Tibial nerve (tissue), 4 donors: ENCODE measurements around the gene THY1. TPM values are rescaled to one million over a fixed set of nuclear protein-coding genes. Genes with fewer than 3 reads are reported as not detected.

Experiments used
- DNase-seq, 2 donors: peaks; one replicate each; pipeline ENCODE4 v3.0.0-alpha.2; 2019; ENCODE audit warnings: low spot score in 2 of 2
- H3K27ac ChIP-seq, 4 donors: fragments of 200-600 bp; sonication (generic) in 3 of 4; one replicate each; pipeline ENCODE4 v1.5.1; 2017 to 2019; ENCODE audit warnings: mild to moderate bottlenecking in 1 of 4
- H3K27me3 ChIP-seq, 2 donors: fragments of 200-600 bp; sonication (generic) in 1 of 2; one replicate each; pipeline versions ENCODE4 v1.5.1 to v1.6.0; 2017 to 2019
- H3K36me3 ChIP-seq, 3 donors: fragments of 200-600 bp; sonication (generic); one replicate each; pipeline ENCODE4 v1.5.1; 2018 to 2019
- H3K4me1 ChIP-seq, 4 donors: fragments of 200-600 bp; sonication (generic) in 3 of 4; one replicate each; pipeline ENCODE4 v1.5.1; 2017 to 2019
- H3K4me3 ChIP-seq, 4 donors: fragments of 200-600 bp; sonication (generic) in 3 of 4; one replicate each; pipeline ENCODE4 v1.5.1; 2017 to 2019; ENCODE audit warnings: mild to moderate bottlenecking in 1 of 4, moderate library complexity in 1 of 4
- H3K9me3 ChIP-seq, 4 donors: fragments of 200-600 bp; sonication (generic) in 3 of 4; one replicate each; pipeline ENCODE4 v1.5.1; 2017 to 2019
- EP300 ChIP-seq, 2 donors: sonication (generic); formaldehyde crosslinking; IDR thresholded peaks; one replicate each; pipeline ENCODE4 v1.6.1; 2017; ENCODE audit warnings: antibody characterized with exemption in 2 of 2, mild to moderate bottlenecking in 1 of 2
- POLR2A ChIP-seq, 2 donors: fragments of 450-650 bp; IDR thresholded peaks; one replicate each; pipeline ENCODE4 v1.6.1; 2017; ENCODE audit warnings: antibody characterized with exemption in 2 of 2, mild to moderate bottlenecking in 2 of 2, moderate library complexity in 2 of 2
- WGBS, 2 donors: methylation state at CpG; one replicate each; pipeline ENCODE4 v1.1.5; 2018; 5-methylcytosine and 5-hydroxymethylcytosine counted together
- total RNA-seq, 4 donors: library from RNA; depleted of rRNA; stranded (reverse); fragments of >200 nt; gene quantifications; one replicate each; pipeline ENCODE4 v1.1.0, GENCODE V29; 2016
- TF ChIP-seq, protein P1 (sequence below), 5 experiments: fragments of 200-600 bp in 3 of 5; fragments of 450-650 bp in 2 of 5; sonication (generic) in 3 of 5; IDR thresholded peaks; one replicate each; pipeline ENCODE4 v1.5.1; 2016 to 2019; ENCODE audit warnings: antibody characterized with exemption in 5 of 5, mild to moderate bottlenecking in 3 of 5, moderate library complexity in 2 of 5

Gene THY1
- total RNA-seq, 4 donors from 2014 or later = 0.63 to 12.9 (median 11.1) TPM; not detected in 1

DNA sequence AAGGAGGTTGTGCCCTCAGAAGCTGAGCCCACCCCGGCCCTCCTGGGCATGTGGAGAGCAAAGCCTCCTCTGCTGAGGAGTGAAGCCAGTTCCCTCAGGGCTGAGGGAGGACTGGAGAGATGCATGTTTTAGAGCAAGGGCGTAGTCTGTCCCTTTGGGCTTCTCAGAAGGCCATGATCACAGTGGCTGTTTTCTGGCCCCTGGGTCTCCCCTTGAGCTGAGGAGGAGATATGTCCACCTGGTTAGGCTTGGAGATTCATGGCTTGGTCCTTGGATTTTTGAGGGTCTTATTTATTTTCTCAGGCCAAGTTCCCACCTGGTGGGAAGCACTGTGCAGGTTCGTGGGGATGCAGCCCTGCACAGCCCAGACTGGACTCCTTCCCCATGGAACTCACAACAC is 46.5 kb upstream of the THY1 start:
- no peak for DNase-seq
- no peak for TF ChIP-seq POLR2A (IDR thresholded peaks at IDR 0.05)
- TF ChIP-seq EP300 (IDR thresholded peaks at IDR 0.05) = no peak
- TF ChIP-seq, protein P1, sequence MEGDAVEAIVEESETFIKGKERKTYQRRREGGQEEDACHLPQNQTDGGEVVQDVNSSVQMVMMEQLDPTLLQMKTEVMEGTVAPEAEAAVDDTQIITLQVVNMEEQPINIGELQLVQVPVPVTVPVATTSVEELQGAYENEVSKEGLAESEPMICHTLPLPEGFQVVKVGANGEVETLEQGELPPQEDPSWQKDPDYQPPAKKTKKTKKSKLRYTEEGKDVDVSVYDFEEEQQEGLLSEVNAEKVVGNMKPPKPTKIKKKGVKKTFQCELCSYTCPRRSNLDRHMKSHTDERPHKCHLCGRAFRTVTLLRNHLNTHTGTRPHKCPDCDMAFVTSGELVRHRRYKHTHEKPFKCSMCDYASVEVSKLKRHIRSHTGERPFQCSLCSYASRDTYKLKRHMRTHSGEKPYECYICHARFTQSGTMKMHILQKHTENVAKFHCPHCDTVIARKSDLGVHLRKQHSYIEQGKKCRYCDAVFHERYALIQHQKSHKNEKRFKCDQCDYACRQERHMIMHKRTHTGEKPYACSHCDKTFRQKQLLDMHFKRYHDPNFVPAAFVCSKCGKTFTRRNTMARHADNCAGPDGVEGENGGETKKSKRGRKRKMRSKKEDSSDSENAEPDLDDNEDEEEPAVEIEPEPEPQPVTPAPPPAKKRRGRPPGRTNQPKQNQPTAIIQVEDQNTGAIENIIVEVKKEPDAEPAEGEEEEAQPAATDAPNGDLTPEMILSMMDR (IDR thresholded peaks at IDR 0.05) = no peak
- no peaks in the 10 kb centered on the region for H3K36me3 ChIP-seq

DNA sequence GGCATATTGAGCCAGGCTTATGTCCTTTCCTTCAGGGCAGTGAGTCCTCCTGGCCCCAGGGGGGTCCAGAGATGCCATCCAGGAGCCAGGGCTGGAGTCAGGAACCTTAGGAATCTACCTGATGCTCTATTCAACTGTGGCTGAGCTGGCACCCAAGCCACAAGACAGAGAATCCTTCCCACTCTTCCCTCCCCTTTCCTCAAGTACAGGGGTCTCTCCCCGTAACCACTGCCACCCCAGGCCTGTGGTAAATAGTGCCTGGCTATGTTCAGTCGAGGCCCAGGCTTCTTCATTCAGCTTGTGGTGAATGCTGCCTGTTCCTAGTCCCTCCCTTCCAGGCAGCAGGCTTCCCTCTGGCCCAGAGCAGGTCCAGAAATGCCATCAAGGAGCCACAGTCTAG is 45.5 kb upstream of the THY1 start:
- Histone ChIP-seq H3K9me3 (peaks cover 0 to 36% (median 0%) of the 10 kb centered on the region in 4 donors), H3K27ac (no peak overlapping the region), H3K36me3 (no peaks in the 10 kb centered on the region), H3K27me3 (no peaks in the 10 kb centered on the region), H3K4me3 (no peak overlapping the region), H3K4me1 (peaks cover 0 to 7% (median 0%) of the 10 kb centered on the region in 4 donors)
- DNase-seq = no peak
- WGBS, 2 donors = 74 to 77% methylated on average over 2 of the region's 2 CpGs
- TF ChIP-seq POLR2A (IDR thresholded peaks at IDR 0.05) (no peak), EP300 (IDR thresholded peaks at IDR 0.05) (no peak)
- TF ChIP-seq, protein P1 (IDR thresholded peaks at IDR 0.05) = no peak

More for the DNA sequence above, 46.5 kb upstream of the THY1 start:
- Histone ChIP-seq H3K9me3 (peaks cover 0 to 34% (median 0%) of the 10 kb centered on the region in 4 donors), H3K4me3 (no peak overlapping the region), H3K4me1 (peaks cover 0 to 9% (median 0%) of the 10 kb centered on the region in 4 donors), H3K27me3 (no peaks in the 10 kb centered on the region), H3K27ac (no peak overlapping the region)
- 82 to 88% methylated on average over 3 of the region's 3 CpGs for WGBS, 2 donors

DNA sequence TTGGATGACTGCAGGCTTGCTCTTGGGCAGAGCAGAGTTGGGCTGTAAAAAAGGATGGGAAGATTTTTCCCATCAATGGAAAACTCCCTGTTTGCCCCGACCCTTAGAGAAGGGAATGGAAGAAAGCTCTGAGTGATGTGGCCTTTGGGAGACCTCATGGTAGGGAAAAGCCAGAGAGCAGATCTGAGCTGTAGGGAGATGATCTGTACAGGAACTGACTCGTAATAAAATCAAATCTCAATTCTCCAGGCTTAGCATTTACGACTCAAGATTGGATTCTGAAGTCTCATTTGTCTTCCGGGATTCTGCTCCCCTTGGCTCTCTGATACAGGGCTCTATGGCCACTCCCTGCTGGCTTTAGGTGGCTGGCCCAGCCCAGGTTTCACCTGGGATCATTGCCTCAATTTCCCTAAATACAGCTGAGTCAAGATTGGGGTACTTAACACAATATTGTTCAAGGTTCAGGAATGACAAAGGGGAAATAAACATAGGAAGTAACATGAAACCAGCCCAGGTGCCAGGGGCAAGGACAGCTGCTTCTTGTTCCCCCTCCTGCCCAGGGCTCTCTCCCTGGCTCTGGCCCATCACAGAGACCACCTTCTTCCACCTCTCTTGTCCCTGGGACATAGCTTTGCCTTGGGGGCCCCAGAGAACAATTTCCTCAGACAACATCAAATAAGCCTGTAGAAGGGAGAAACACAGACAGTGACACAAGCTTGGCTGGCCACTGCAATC is 38.4 kb upstream of the THY1 start:
- H3K27ac ChIP-seq = peak overlapping the region in 2 of 4 donors; percentile 52 to 53
- peaks cover 0 to 22% (median 0%) of the 10 kb centered on the region in 4 donors for H3K4me1 ChIP-seq
- WGBS, 2 donors = 32 to 42% methylated on average over 4 of the region's 4 CpGs
- no peaks in the 10 kb centered on the region for H3K36me3 ChIP-seq
- no peak overlapping the region for H3K4me3 ChIP-seq
- no peak for DNase-seq
- TF ChIP-seq POLR2A (IDR thresholded peaks at IDR 0.05) (no peak), EP300 (IDR thresholded peaks at IDR 0.05) (no peak)
- TF ChIP-seq, protein P1 (IDR thresholded peaks at IDR 0.05) = no peak
- no peaks in the 10 kb centered on the region for H3K27me3 ChIP-seq
- peaks cover 0 to 11% (median 0%) of the 10 kb centered on the region in 4 donors for H3K9me3 ChIP-seq

DNA sequence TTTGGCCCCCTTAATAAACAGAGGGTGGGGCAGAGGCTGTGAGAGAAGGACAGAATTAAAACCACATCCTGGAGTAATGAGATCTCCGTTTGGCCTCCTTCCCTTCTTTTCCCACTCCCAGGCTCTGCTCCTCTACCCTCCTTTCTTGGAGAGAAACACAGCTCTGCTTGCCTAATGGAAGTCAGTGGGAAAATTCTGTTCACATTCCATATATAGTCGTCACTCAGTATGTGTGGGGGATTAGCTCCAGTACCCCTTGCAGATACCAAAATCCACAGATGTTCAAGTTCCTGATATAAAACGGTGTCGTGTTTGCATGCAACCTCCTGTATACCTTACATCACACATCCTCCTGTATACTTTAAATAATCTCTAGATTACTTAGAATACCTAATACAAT is 37.6 kb upstream of the THY1 start:
- Histone ChIP-seq H3K27ac (peak overlapping the region in 2 of 4 donors; percentile 38 to 62), H3K27me3 (no peaks in the 10 kb centered on the region), H3K9me3 (peaks cover 0 to 5% (median 0%) of the 10 kb centered on the region in 4 donors), H3K4me3 (no peak overlapping the region), H3K4me1 (peaks cover 0 to 22% (median 0%) of the 10 kb centered on the region in 4 donors), H3K36me3 (no peaks in the 10 kb centered on the region)
- no peak for DNase-seq
- WGBS, 2 donors = 47 to 50% methylated on average over 4 of the region's 4 CpGs
- TF ChIP-seq, protein P1 (IDR thresholded peaks at IDR 0.05) = no peak
- TF ChIP-seq EP300 (IDR thresholded peaks at IDR 0.05) = no peak
- no peak for TF ChIP-seq POLR2A (IDR thresholded peaks at IDR 0.05)

DNA sequence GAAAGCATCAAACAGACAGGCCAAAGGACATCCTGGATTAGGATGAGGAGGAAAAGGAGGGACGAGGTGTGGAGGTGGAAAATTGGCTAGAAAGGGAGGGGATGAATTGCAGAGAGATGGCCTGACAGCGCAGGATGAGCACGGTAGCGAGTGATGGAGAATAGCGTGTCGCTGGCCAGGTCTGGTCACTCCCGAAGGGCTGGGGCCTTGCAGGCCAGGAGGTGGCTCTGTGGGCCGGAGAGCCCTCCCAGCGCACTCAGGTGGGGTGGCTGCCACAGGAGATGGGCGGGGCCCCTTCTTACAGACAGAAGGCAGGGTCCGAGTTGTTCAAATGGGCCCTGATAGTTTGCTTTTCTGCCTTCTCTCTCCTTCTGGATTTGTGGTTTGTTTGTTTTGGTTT is 37.1 kb upstream of the THY1 start:
- Histone ChIP-seq H3K9me3 (peaks cover 0 to 5% (median 0%) of the 10 kb centered on the region in 4 donors), H3K27me3 (no peaks in the 10 kb centered on the region), H3K27ac (peak overlapping the region in 2 of 4 donors; percentile 38 to 62), H3K4me1 (peaks cover 0 to 22% (median 0%) of the 10 kb centered on the region in 4 donors), H3K36me3 (no peaks in the 10 kb centered on the region), H3K4me3 (no peak overlapping the region)
- no peak for TF ChIP-seq EP300 (IDR thresholded peaks at IDR 0.05)
- TF ChIP-seq POLR2A (IDR thresholded peaks at IDR 0.05) = no peak
- TF ChIP-seq, protein P1 (IDR thresholded peaks at IDR 0.05) = no peak
- DNase-seq = no peak
- 45 to 69% methylated on average over 11 of the region's 11 CpGs for WGBS, 2 donors
